ENCODE measurements around the gene ARID3B.

ARID3B gene

DNA sequence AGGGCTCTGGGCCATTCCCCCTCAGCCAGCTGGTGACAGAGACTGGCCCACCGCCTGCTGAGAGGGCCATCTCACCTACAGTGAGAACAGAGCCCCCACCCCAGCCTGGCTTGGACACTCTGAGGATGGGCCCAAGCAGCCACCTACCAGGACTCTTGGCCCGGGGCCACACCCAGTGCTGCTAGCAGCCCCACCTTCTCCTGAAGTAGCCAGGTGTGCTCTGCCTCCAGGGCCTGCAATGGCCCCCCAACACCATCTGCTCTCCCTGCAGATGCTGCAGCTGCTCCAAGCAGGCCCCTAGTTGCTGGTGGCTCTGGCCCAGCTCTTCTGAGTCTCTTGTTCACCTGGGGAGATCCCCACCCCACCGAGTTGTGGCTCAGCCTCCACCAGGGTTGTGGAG, 67.8 kb downstream of the ARID3B start:
- DNase-seq, result no peak

DNA sequence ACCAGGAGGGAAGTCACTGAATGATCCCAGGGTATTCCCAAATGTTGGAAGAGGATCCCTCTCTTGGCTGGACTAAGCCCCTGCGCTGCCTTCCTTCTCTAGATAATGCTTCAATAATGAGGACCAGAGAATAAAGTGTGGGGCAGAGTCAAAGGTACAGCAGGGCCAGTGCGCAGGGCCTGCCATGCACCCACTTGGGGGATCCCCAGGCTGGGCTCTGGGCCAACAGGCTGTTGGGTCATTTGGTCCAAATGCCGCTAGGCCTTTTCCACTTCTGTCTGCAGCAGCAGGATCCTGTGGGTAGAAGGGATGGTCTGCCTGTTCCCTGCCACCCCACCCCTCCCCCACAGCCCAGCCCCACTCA, 68.9 kb downstream of the ARID3B start:
- no peak for DNase-seq

DNA sequence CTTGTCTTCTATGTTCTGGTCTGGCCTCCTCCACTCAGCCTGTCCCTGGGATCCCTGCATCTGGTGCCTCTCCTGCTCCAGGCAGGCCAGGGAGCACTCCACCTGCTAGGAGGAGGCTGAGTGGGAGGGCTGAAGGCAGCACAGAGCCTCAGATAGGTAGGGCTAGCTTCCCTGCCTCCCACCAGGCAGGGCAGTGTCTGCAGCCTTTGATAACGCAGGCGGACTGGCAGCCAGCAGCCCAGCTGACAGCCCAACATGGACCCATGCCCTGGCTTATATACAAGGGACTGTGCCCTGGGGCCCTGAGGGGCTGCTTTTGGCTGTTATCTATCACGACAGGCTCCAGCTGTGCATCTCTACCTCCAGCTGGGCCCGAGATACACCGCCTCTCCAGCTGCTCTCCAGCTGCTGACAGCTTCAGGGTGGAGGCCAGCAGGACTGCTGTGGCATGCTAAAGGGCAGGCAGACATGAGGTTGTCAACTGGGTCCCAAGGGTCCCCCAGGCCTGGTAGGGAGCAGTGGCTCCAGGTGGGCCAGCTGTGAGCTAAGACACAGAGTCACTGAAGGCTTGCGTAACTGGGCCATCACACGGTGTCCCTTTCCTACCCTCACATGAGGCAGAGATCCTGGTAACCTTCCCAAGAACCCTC, 69.4 kb downstream of the ARID3B start:
- DNase-seq, result no peak

DNA sequence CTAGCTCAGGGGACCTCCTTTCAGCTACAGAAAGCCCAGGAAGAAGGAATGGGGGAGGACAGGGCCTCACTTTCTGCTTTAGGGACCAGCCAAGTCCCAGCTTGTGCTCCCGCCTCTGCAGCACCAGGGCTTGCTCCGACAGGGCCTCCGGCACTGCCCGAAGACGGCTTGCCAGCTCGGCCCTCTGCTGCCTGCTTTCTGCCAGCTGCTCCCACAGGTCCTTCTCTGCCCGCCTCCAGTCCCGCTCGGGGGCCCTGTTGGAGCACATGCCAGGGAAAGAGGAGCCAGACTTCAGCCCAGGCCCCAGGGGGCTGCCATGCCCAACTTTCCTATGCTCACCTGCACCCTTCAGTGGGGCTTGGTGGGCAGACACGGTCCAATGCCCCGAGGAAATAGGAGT, 70.3 kb downstream of the ARID3B start:
- no peak for DNase-seq

DNA sequence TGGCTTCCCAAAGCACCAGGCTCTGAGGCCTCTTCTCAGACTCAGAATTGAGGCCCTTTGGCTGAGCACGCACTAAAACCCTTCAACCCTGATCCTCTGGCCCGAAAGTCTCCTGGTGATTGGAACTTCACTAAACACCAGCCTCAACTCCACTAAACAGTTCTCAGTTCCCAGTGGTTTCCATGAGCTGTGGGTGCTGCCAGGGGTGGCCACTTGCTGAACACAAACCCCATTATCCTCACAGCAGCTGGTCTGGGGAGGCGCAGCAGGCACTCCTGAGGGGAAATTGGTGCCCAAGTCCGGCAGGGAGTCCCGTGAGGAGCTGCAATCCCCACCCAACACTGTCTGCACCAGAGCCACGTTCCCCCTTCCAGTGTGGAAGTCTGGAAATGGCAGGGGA, 70.8 kb downstream of the ARID3B start:
- no peak for DNase-seq

DNA sequence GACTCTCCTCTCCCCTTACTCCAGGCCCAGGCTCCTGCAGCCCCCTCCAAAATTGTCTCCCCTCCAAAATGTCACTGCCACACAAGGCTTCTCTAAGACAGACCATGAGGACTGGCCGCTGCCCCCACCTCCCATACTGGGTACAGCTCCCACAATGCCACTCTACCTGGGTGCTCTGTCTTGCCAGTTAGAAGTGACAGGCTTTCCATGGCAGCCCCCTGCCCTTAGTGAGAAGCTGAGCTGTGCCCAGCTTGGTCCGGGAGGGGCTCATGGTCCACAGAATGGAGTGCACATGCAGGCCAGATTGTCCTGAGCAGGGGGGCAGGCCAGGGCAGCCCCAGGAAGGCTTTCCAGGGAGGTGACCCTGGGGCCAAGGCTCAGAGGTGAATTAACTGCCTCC, 71.7 kb downstream of the ARID3B start:
- DNase-seq, result no peak

DNA sequence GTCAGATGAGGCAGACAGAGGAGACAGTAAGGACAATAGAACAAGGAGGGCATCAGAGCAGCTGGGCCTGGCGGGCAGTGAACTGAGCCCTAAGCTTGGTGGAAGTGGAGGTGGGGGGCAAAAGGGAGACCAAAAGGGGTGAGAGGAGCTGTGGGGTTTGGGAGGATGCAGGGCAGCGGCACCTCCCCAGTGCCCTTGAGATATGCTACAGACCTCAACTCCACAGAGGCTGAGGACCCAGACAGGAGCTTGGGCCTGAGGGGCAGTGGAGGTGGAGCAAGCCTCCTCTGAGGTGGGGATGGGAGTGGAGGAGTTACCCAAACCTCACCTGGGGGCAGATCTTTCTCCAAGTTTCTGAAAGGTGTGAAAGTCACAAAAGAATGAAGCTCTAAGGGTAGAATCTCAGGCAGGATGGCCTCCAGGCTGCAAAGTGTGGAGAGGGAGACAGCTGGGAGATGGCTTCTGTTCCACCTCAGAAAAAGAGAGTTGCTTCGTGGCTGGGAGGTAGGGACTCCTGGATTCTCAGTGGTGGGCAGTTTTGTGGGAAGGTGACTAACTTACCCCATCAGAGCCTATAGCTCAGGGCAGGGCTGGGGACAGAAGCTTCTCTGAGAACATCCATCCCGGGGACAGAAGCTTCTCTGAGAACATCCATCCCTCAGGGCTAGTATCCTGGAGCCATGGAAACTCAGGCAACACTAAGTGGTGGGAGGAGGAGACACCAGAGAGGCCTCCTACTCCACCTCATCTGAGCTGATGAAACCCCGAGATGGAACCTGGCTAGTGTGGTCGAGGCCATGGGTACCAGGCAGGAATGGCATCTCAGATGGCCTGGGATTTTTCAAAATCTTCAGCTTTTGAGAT, 72.3 kb downstream of the ARID3B start:
- no peak for DNase-seq

DNA sequence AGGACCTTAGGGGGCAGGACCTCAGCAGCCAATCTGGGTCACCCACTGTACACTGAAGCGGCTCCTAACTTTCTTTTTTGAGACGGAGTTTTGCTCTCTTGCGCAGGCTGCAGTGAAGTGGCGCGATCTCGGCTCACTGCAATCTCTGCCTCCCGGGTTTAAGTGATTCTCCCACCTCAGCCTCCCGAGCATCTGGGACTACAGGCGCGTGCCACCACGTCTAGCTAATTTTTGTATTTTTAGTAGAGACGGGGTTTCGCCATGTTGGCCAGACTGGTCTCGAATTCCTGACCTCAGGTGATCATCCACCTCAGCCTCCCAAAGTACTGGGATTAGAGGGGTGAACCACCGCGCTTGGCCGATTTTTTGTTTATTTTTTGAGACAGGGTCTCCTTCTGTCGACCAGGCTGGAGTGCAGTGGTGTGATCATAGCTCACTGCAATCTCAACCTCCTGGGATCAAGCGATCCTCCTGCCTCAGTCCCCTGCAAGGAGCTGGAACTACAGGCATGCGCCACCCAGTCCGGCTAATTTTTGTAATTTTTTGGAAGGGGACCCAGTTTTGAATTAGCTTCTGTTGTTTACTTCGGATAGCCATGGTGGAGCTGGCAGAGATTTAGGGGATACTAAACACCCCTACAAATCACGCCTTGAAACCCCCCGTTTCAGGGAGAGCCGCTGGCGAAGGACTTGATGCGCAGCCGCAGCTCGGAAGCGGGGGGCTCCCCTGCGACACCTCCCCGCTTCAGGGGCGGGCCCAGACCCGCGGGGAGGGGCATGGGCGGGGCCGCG, 73.1 kb downstream of the ARID3B start:
- DNase-seq, result no peak

DNA sequence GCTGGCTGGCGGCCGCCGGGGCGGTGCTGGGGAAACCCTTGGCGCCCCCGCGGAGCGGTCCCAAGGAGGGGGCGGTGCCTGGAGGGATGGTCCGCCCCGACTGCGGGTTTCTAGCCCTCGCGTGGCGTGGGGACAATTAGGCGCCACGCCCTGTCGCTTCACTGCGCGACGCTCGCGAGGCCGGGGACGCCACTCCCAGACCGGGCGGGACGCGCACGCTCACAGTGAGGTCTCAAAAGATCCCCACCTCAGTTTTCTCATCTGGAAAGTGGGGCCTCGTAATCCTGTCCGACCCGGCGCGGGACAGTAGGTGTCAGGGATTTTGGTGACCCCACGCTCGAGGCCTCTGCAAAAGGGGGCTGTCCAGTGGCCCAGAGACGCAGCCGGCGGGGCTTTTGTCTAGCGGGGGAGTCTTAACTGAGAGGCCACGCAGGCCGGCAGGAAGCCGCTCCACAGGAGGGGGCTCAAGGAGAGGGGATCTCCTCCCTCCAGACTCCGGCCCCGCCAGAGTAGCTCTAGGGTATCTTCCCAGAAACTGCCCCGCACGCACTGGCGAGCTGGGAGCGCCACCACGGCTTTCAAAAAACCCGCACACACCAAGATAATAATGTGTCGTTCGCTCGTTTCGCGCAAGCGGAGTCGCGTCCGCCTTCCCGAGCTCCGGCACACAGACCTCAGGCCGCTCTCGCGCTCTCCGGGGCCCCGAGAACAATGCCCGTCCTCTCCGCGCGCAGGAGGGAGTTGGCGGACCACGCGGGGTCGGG, 73.9 kb downstream of the ARID3B start:
- DNase-seq, result peak; percentile 65 to 73

DNA sequence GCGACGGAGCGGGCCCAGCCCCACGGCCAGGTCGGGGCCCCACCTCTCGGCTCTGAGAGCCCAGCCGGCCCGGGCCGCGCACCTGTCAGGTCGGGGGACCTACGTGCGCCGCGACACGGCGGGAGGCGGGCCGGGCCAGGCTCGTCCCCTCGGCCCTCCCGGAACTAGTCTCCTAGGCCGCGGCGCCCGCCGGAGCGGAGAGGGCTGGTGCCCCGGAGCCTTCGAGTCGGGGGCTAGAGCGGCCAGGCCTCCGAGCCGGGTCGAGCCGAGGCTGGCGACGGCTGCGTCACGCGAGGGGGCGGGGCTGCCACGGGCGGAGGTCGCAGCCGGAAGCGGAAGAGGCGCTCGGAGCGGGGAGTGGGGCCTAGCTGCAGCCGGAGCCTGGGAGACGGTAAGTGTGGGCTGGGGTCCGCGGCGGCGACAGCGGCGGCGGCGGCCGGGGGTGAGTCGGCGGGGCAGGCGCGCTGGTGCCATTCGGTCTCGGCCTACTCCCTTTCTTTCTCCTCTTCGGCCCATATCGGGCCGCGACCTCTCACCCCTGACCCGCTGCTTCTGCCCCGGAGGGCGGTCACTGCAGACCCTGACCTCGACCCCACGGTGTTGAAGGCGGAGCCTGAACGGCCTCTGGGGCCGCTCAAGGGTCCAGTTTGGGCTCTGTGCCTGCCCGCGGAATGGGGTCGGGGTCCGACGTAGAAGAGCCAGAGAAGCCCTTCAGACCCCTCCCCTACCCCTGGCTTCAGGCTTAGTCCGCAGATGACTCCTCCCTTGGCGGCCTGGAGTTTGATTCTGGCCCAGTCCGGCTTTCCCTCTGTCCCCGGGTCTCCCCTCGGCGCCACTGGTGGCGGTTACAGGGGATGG, 74.7 kb downstream of the ARID3B start, which contains the start of gene CLK3:
Gene CLK3, plus strand, starts transcription at position 329 of the 858 bp plus-strand sequence. CDS start 3,361 bp downstream, outside the sequence.
- DNase-seq, result peak; percentile 90 to 92

DNA sequence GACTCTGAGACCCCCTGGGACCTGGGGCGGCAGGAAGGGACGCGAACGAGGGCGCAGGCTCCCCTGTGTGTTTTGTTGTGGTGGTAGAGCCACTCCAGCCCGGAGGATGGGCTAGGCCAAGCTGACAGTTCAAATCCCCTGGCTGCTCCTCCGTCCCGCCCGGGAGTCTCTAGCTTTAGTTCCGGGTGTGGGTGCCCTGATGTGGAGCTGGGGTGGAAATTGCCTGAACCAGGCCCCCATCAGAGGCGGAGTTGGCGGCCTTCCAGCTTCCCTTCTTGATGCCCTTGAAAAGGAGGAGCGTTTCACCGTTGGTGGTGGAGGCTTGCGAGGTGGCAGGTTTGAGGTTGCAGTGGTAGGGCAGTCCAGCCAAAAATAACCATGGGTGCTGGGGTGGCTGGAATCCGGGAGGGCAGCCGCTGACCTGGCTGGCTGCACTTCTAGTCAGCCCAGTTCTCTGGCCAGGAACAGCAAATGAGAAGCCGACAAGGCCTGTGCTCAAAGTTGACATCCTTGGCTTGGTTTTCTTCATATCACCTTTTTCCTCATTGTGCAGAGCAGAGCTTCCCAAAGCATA, 75.4 kb downstream of the ARID3B start:
- DNase-seq, result peak in 1 of 2 experiments; percentile 46

DNA sequence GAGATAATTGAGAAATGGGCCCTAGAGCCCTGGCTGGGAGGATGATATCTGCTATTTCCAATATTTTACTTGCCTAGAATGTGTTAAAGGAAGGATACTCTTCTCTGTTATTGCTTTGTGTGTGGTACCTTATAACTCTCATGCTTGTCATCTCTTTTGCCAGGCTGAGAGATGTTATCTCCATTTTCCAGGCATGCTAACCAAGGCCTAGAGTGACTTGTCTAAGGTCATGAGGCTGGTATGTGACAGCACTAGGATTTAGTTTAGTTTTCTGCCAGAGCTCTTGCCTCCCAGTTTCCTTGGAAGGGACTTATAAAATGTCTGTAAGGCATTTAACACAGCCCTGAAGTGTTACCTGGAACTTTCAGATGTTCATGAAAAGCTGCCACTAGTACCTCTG, 76.0 kb downstream of the ARID3B start:
- no peak for DNase-seq

DNA sequence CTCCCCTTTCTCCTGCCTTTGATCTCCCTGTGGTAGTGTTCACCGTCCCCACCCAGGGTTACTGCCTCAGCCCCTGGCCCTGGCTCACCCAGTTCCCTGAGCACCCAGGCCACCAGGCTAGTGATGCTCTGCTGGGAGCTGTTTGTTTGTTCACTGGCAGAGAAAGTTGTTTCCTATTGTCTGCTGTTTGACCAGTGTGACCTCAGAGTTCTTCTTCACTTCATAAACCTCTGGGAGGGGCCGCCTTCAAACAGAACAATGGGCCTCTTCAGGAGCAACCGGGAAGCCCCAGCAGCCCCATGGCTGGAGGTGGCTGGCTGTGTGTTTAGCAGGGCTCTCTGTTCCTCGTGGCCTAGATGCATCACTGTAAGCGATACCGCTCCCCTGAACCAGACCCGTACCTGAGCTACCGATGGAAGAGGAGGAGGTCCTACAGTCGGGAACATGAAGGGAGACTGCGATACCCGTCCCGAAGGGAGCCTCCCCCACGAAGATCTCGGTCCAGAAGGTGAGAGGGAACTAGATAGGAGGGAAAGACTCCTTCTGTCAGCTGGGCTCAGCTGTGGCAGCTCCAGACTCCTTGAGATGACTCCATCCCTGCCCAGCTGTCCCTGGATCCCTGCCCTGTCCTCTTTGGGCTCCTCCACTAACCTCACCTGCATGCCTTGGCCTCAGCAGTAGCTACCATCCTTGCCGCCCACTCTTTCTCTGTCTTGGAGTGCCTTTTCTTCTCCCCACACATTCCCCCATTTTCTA, 78.0 kb downstream of the ARID3B start:
- no peak for DNase-seq

DNA sequence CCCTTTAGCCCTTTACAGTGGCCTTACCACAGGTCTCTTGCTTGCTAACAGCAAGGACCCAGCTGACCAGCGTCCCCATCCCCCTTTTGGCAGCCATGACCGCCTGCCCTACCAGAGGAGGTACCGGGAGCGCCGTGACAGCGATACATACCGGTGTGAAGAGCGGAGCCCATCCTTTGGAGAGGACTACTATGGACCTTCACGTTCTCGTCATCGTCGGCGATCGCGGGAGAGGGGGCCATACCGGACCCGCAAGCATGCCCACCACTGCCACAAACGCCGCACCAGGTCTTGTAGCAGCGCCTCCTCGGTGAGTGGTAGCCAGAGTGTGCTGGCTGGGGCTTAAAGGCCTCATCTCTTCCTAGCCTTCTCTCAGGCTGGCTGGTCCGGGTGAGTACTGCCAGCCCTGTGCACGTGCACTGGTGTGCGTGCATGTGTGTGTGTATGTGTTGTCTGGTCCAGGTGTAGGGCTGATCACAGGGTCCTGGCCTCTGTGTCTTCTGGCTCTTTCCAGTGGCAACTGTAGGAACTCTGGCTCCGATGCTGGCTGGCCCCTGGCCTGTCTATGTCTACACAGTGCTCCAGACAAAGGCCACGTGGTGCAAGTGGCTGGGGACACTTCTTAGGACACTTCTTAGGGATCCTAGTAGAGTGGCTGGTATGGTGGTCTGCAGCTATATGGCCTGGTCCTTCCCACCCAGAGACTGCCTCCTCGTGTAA, 79.1 kb downstream of the ARID3B start:
- DNase-seq, result no peak

DNA sequence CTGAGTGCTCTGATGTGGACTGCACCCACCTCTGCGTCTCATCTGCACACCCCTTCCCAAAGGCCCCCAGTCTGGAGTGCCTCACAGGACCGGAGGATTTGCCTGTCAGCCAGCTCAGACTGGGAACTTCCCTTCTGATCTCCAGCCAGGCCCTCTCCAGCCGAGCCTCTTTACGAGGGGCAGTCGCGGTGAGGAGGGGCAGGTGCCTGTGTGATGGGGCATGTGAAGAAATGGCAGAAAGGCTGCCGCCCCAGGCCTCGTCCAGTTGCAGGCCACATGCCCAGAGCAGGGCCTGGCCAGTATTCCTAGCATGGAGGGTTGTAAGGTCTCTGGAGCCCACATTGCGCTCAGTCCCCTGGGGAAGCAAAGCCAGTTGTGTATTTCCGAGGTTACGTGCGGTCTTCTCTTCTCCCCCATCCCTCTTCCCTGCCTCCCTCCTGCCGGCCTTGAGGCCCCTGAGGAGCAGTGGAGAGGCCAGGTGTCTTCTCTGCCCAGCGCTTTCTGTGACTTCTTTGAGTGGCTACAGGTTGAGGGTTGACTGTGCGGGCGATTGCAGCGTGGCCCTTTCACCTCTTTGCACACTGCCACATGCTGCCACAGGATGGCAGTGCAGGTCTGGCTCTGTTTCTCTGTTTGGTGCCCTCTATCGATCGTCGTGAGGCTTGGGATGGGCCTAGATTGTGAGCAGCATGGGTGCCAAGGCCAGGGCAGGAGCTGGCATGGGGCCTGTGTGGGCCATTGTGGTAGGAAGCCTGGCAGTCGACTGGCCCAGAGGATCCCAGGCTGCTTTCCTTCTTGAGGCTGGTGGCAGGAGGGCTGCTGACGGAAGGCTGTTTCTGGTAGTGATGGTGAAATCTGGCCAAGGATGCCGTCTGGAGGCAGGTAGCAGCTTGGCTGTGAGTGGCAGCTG, 79.9 kb downstream of the ARID3B start:
- peak; percentile 65 to 89 for DNase-seq

DNA sequence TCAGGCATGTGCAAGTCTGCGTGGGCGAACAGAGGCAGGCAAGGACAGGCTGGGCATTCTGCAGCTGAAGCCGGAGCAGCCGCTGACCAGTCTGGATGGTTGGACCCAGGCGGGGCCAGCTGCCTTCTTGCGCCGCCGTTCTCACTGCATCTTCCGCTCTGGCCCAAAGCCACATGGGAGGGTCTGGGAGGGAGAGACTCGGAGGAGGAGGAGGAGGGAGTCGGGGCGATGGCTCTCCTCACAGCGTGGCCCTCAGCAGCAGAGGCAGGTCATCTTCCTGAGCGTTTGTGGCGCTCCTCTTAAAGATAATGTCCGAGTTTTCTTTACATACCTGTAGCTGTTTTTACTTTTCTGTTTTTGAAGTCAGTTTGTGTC, 80.5 kb downstream of the ARID3B start:
- DNase-seq, result no peak

DNA sequence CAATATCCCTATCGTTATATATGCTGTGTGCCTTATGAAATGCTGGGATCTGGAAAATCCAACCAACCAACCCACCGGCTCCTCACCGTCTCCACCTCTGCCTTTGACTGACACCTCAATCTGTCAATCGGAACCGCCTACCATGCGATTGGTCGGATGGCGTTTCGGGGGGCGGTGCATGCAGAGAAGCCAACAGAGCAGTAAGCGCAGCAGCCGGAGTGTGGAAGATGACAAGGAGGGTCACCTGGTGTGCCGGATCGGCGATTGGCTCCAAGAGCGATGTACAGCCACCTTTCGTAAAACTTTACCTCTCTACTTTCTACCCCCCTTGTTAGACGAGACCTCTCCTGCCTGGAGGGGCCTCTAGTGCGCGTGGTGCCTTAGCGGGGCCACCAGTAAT, 80.9 kb downstream of the ARID3B start:
- no peak for DNase-seq

DNA sequence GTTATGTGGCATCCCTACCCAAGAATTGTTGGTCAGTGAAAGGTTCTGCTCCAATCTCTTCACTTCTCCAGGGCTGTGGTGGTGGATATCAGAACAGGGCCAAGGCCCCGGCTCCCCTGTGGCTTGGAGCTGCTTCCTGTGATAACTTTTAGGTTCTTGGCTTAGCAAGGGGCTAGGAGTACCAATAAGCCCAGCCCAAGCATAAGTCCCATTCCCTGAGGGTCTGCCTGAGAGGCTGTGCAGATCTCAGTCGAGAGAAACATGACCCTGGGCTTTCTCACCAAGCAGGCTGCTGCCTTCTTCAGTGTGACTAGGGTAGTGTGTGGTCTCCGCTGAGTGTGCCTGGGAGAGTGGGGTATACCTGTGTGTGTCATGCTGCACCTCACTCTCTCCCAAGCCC, 81.7 kb downstream of the ARID3B start:
- DNase-seq, result no peak

DNA sequence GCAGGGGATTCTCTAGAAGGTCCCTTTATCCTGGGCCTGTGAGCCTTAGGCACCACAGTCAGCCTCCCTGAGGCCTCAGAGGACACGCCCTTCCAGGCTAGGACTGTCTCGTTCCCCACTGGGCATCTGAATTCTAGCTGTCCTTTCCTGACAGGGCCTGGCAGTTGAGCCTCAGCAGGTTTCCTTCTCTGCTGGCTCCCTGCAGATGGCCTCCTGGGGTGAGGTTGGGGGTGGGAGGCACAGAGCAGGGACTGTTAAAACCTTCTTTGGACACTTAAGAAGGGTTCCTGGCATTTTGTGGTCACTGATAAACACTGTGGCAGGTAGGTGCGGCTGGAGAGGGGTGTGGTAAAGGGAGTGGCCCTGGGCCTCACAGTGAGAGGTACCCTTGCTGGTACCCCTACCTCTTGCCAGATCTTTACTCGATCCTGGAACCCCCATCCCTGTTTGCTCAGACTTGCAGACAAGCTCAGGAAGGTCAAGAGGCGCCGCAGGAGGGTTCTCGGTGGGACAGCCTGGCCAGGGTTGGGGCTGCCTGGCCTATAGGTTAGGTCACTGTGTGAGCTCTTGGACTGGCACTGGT, 83.1 kb downstream of the ARID3B start:
- no peak for DNase-seq

Measured in SW 1271 (cell line).